ENCODE measurements around the gene NIP7. TPM values are rescaled to one million over a fixed set of nuclear protein-coding genes. Genes with fewer than 3 reads are reported as not detected.

The NIP7 gene
- total RNA-seq, 1 donor: 27.9 TPM

DNA sequence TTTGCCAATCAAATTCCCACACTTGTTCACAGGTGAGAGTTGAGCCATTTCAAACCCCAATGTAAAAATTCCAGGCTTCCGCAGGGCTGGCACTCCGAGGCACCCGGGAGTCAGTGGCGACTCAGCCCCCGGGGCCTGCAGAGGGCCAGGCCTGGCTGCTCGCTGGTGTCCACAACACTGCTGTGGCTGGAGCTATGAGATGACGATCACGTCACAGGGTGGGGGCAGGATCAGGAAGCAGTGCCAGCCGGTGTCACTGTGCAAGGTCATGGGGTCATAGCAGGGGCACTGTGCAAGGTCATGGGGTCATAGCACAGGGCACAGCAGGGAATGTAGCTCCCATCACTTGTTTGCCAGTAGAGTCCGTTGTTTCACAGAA, 20.7 kb upstream of the NIP7 start:
- TF ChIP-seq, protein P1, sequence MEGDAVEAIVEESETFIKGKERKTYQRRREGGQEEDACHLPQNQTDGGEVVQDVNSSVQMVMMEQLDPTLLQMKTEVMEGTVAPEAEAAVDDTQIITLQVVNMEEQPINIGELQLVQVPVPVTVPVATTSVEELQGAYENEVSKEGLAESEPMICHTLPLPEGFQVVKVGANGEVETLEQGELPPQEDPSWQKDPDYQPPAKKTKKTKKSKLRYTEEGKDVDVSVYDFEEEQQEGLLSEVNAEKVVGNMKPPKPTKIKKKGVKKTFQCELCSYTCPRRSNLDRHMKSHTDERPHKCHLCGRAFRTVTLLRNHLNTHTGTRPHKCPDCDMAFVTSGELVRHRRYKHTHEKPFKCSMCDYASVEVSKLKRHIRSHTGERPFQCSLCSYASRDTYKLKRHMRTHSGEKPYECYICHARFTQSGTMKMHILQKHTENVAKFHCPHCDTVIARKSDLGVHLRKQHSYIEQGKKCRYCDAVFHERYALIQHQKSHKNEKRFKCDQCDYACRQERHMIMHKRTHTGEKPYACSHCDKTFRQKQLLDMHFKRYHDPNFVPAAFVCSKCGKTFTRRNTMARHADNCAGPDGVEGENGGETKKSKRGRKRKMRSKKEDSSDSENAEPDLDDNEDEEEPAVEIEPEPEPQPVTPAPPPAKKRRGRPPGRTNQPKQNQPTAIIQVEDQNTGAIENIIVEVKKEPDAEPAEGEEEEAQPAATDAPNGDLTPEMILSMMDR (IDR thresholded peaks at IDR 0.05; ENCODE audit: insufficient read depth, low read length): no peak
- H3K4me3 ChIP-seq (ENCODE audit: low read depth, low read length): no peak overlapping the region
- DNase-seq (ENCODE audit: low read depth): no peak

DNA sequence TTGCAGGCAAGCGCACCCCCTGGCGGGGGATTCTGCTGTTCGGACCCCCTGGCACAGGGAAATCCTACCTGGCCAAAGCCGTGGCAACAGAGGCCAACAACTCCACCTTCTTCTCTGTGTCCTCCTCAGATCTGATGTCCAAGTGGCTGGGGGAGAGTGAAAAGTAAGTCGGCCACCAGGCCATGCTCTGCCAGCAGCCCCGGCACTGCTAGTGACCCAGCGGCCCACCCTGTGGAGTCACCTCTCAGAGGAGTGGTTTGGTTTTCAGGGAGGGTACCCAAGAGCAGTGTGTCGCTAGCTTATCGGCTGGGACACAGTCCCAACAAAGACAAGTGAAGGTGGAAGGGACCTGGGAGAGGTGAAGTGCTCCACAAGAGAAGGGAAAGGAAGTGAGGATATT, 20.2 kb upstream of the NIP7 start:
- no peak for DNase-seq (ENCODE audit: low read depth)
- H3K4me3 ChIP-seq (ENCODE audit: low read depth, low read length): no peak overlapping the region
- TF ChIP-seq, protein P1 (IDR thresholded peaks at IDR 0.05; ENCODE audit: insufficient read depth, low read length): no peak

DNA sequence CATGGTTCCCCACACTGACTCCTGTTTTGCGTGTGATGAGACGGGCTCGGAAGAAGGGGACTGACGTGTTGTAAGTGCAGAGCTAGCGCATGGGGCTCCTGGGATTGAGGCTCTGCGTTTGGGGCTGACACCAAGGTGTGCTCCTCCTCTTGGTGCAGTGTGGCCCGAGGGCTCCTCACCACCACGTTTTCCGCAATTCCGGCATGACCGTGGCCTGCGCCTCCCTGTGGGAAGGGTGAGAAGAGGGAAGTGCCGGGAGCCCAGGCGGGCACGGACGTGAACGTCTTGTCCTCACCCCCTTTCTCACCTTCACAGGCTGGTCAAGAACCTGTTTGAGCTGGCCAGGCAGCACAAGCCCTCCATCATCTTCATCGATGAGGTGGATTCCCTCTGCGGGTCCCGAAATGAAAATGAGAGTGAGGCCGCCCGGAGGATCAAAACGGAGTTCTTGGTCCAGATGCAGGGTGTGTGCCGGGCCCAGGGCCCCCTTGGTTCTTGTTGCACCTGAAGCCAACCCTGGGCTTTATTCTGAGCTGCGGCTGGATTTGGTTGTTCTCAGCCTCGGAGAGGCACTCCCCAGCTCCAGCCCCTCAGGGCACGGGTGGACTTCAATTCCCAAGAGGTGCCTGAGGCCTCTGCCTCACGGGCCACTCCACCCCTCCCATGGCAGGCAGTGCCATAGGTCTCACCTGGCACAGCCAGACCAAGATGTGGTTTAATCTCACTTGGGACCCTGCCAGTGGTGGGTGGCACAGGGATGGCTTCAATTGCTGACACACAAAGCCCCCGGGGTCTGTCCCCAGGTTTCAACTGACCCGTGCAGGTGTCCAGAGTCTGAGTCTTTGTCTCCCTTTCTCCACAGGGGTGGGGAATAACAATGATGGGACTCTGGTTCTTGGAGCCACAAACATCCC, 19.5 kb upstream of the NIP7 start:
- no peak for DNase-seq (ENCODE audit: low read depth)
- TF ChIP-seq, protein P1 (IDR thresholded peaks at IDR 0.05; ENCODE audit: insufficient read depth, low read length): no peak
- H3K4me3 ChIP-seq (ENCODE audit: low read depth, low read length): no peak overlapping the region

DNA sequence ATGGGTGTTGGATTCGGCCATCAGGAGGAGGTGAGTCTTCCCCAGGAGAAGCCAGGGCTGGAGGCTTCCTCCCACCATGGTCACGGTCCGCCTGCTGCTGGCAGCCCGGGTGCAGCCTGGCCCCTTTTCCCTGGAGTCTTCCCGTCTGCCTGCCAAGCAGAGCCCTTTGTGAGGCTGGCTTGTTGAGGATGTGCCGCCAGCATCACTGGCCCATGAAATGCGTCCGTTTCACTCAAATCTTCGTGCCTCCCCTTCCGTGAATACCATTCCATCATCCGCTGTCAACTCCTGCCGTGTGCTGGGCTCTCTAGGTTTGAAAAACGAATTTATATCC, 18.9 kb upstream of the NIP7 start:
- H3K4me3 ChIP-seq (ENCODE audit: low read depth, low read length): no peak overlapping the region
- TF ChIP-seq, protein P1 (IDR thresholded peaks at IDR 0.05; ENCODE audit: insufficient read depth, low read length): no peak
- no peak for DNase-seq (ENCODE audit: low read depth)

DNA sequence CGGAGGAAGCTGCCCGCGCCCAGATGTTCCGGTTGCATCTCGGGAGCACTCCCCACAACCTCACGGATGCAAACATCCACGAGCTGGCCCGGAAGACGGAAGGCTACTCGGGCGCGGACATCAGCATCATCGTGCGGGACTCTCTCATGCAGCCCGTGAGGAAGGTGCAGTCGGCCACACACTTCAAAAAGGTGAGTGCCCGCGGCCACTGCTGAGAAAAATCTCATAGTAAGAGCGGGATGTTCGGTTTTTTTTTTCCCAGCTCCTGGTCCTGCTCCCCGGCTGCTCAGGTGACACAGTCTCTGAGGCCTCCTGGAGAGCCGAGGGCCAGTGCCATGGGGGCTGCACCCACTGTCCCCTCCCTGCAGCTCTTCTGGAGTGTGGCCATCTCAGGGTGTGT, 18.5 kb upstream of the NIP7 start:
- H3K4me3 ChIP-seq (ENCODE audit: low read depth, low read length): no peak overlapping the region
- TF ChIP-seq, protein P1 (IDR thresholded peaks at IDR 0.05; ENCODE audit: insufficient read depth, low read length): no peak
- no peak for DNase-seq (ENCODE audit: low read depth)

DNA sequence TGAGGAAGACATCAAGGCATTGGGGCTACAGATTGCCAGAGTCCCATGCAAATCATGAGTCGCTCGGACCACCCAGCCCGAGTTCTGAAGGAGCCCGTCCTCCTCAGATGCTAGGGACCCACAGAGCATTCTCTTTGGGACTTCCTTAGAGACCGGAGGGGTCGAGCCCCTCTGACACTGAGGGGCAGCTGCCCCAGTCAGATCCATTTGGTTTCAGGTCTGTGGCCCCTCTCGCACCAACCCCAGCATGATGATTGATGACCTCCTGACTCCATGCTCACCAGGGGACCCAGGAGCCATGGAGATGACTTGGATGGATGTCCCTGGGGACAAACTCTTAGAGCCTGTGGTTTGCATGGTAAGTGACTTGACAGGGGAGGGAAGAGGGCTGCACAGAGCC, 17.2 kb upstream of the NIP7 start:
- no peak overlapping the region for H3K4me3 ChIP-seq (ENCODE audit: low read depth, low read length)
- no peak for DNase-seq (ENCODE audit: low read depth)
- TF ChIP-seq, protein P1 (IDR thresholded peaks at IDR 0.05; ENCODE audit: insufficient read depth, low read length): no peak

DNA sequence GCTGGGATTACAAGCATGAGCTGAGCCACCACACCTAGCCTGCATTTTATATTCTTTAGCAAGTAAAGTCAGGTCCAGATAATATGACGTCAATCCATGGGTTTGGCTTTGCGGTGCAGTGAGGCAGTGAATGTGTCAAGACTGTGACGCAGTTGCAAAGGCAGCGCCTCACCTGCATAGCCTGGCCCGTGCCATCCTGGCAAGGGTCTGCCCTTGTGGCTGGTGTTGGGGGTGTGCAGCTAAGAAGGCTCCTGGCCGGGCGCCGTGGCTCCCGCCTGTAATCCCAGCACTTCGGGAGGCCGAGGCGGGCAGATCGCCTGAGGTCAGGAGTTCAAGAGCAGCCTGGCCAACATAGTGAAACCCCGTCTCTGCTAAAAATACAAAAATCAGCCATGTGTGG, 16.2 kb upstream of the NIP7 start:
- TF ChIP-seq, protein P1 (IDR thresholded peaks at IDR 0.05; ENCODE audit: insufficient read depth, low read length): no peak
- DNase-seq (ENCODE audit: low read depth): no peak
- H3K4me3 ChIP-seq (ENCODE audit: low read depth, low read length): no peak overlapping the region

All from fibroblast of the aortic adventitia (primary cell).